Activated T-cell treated with anti-CD3 and anti-CD28 coated beads, Interleukin-2, amount 50 U/mL, for 72 hours (primary cell): ENCODE measurements around the gene CHST11. TPM values are rescaled to one million over a fixed set of nuclear protein-coding genes. Genes with fewer than 3 reads are reported as not detected.

ENCODE experiments used
- ATAC-seq, 2 donors: fragments of 150-1000 bp; cut with Tn5 transposase; replicated peaks in 1 of 2; 2 replicates each; pipeline ENCODE4 v1.10.0; 2021; ENCODE audit warnings: moderate library complexity in 2 of 2, mild to moderate bottlenecking in 1 of 2
- DNase-seq, 2 donors: peaks; one replicate each; pipeline ENCODE4 v3.0.0; 2021 to 2022; ENCODE audit warnings: mixed read lengths in 1 of 2
- H3K27ac Mint-ChIP-seq: one replicate; pipeline ENCODE4 v1.8.0; 2022; ENCODE audit warnings: mild to moderate bottlenecking, moderate library complexity, mixed read lengths
- H3K27me3 Mint-ChIP-seq: one replicate; pipeline ENCODE4 v1.8.0; 2022; ENCODE audit warnings: low read depth, mixed read lengths
- H3K36me3 Mint-ChIP-seq, 2 donors: one replicate each; pipeline ENCODE4 v1.8.0; 2022; ENCODE audit warnings: mixed read lengths in 2 of 2, mild to moderate bottlenecking in 1 of 2; ENCODE audit not compliant: insufficient read depth in 2 of 2
- H3K4me1 Mint-ChIP-seq: one replicate; pipeline ENCODE4 v1.8.0; 2022; ENCODE audit warnings: low read depth, mixed read lengths
- H3K4me3 Mint-ChIP-seq, 2 donors: one replicate each; pipeline ENCODE4 v1.8.0; 2022; ENCODE audit warnings: mild to moderate bottlenecking in 2 of 2, mixed read lengths in 2 of 2, moderate library complexity in 2 of 2
- H3K9me3 Mint-ChIP-seq, 2 donors: one replicate each; pipeline ENCODE4 v1.8.0; 2022; ENCODE audit warnings: mixed read lengths in 2 of 2
- total RNA-seq, 2 donors: library from RNA; stranded (reverse); gene quantifications; one replicate each; pipeline ENCODE4 v1.2.3, GENCODE V29; 2022

Gene CHST11
- total RNA-seq, 2 donors from 2014 or later = 47.2 to 57.7 TPM

GRCh38 chr12:104712477-104712876 lies 255.7 kb downstream of the CHST11 start:
- H3K27ac Mint-ChIP-seq = no peak overlapping the region
- no peaks in the 10 kb centered on the region for H3K9me3 Mint-ChIP-seq
- no peaks in the 10 kb centered on the region for H3K36me3 Mint-ChIP-seq
- ATAC-seq = no peak
- DNase-seq = no peak
- peaks cover 58% of the 10 kb centered on the region for H3K4me1 Mint-ChIP-seq
- H3K4me3 Mint-ChIP-seq = no peak overlapping the region
- H3K27me3 Mint-ChIP-seq = no peaks in the 10 kb centered on the region

GRCh38 chr12:104712968-104713367 lies 256.2 kb downstream of the CHST11 start:
- no peak for DNase-seq
- Mint-ChIP-seq H3K27ac (no peak overlapping the region), H3K4me3 (no peak overlapping the region)

DNA sequence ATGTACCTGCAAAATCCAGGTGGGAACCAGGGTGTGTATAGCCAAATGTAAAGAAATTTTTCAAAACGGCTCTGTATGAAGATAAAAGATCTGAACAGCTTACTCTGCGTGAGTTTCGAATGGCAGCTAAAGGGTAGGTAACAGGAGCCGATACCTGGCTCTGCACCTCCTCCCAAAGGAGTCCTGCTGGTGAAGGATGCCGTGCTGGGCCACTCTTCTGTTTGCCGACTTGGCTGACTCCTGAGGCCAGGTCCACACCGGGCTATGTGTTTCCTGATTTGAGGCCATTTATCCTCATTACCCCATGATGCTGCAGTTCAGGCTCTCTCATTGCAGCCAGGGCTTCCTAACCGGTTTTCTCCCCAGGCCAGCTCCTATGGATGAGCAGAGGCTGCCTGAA lies 256.7 kb downstream of the CHST11 start:
- Mint-ChIP-seq H3K27ac (no peak overlapping the region), H3K36me3 (no peaks in the 10 kb centered on the region), H3K4me1 (peaks cover 49% of the 10 kb centered on the region), H3K27me3 (no peaks in the 10 kb centered on the region), H3K9me3 (no peaks in the 10 kb centered on the region), H3K4me3 (no peak overlapping the region)
- ATAC-seq (no peak), DNase-seq (no peak)

More at GRCh38 chr12:104712968-104713367, 256.2 kb downstream of the CHST11 start:
- Mint-ChIP-seq H3K36me3 (no peaks in the 10 kb centered on the region), H3K27me3 (no peaks in the 10 kb centered on the region), H3K9me3 (no peaks in the 10 kb centered on the region), H3K4me1 (peaks cover 54% of the 10 kb centered on the region)
- no peak for ATAC-seq

DNA sequence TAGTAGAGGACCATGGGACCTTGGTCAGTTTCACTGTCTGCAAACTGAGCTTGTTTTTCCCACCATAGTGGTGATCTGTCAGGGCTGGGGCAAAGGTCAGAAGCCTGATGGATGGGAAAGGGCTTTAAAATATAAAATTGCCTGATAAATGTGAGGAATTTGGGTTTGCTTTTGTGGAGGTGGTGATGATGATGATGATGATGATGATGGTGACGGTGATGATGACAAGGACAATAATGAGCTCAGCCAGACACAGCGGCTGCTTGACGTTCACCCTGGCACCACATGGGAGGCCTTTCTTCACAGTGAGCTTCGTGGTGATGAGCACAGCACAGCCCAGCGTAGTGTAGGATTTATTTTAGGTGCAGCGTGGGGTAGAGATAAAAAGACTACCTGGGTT lies 257.6 kb downstream of the CHST11 start:
- Mint-ChIP-seq H3K9me3 (no peaks in the 10 kb centered on the region), H3K27me3 (no peaks in the 10 kb centered on the region), H3K27ac (no peak overlapping the region), H3K4me1 (peaks cover 43% of the 10 kb centered on the region), H3K36me3 (no peaks in the 10 kb centered on the region), H3K4me3 (no peak overlapping the region)
- DNase-seq = no peak
- no peak for ATAC-seq

DNA sequence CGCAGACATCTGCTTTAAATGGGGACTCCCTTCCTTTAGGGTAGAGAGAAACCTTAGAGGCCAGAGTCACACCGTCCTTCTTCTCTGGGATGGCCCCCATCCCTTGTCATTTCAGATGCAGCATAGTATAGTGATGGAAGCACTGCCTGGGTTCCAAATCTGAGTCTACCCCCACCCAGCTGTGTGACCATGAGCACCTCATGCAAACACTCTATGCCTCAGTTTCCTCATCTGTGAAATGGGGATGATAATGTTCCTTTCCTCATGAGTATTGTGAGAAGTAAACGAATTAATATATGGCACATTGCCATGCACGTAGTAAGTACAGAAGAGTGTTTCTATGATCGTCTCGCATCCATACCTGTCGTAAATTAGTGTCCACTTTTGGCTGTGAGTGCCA lies 259.4 kb downstream of the CHST11 start:
- peaks cover 45% of the 10 kb centered on the region for H3K4me1 Mint-ChIP-seq
- H3K27ac Mint-ChIP-seq = no peak overlapping the region
- DNase-seq (no peak), ATAC-seq (no peak)
- H3K36me3 Mint-ChIP-seq = peaks cover 0 to 2% of the 10 kb centered on the region in 2 donors
- H3K9me3 Mint-ChIP-seq = no peaks in the 10 kb centered on the region
- no peaks in the 10 kb centered on the region for H3K27me3 Mint-ChIP-seq
- H3K4me3 Mint-ChIP-seq = no peak overlapping the region

GRCh38 chr12:104718304-104718929 lies 261.7 kb downstream of the CHST11 start:
- no peak for ATAC-seq

GRCh38 chr12:104719700-104720338 lies 263.1 kb downstream of the CHST11 start:
- DNase-seq = no peak
- ATAC-seq = peak; percentile 17 to 18
- H3K4me3 Mint-ChIP-seq = peak overlapping the region; percentile 82 to 97
- H3K36me3 Mint-ChIP-seq = peaks cover 0 to 4% of the 10 kb centered on the region in 2 donors
- H3K27me3 Mint-ChIP-seq = no peaks in the 10 kb centered on the region
- peak overlapping the region; percentile 99 for H3K27ac Mint-ChIP-seq
- H3K9me3 Mint-ChIP-seq = no peaks in the 10 kb centered on the region
- peaks cover 54% of the 10 kb centered on the region for H3K4me1 Mint-ChIP-seq

More at GRCh38 chr12:104718304-104718929, 261.7 kb downstream of the CHST11 start:
- DNase-seq = no peak
- Mint-ChIP-seq H3K27me3 (no peaks in the 10 kb centered on the region), H3K9me3 (no peaks in the 10 kb centered on the region), H3K36me3 (peaks cover 0 to 4% of the 10 kb centered on the region in 2 donors), H3K27ac (no peak overlapping the region), H3K4me1 (peaks cover 63% of the 10 kb centered on the region), H3K4me3 (no peak overlapping the region)

DNA sequence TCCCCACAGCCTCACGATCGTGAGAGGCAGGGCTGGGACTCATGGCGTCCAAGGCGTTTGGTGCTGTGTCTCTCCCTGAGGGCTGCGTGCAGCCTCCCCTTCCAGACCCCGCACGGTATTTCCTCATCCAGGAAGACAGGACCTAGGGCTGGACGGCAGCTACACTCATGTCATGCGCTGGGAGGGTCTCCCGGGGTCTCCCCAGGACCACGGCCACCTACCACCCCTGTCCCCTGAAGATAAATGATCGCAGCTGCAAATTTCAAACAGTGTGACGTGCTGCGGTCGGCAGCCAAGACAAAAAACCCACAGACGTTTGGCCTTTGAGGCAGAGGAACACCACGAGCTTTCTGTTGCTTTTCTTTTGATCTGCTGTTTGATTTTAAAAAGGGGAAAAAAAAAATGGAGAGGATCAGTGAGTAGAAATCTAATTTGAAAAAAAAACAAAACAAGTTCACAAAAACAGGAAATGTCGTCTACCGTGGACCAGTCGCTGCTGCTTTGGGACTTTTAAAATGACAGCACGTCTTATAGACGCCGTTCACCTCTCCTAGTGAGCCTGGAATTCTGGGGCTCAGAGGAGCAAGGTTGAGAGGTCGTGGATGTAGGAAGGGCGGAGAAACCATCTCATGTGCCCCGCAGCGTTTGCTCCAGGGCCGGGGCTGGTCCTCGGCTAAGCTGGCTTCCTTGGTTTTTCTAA lies 263.7 kb downstream of the CHST11 start:
- ATAC-seq (peak; percentile 76 to 86), DNase-seq (peak; percentile 67 to 70)
- Mint-ChIP-seq H3K9me3 (no peaks in the 10 kb centered on the region), H3K27ac (peak overlapping the region; percentile 99), H3K4me1 (peaks cover 59% of the 10 kb centered on the region), H3K4me3 (peak overlapping the region; percentile 82 to 97), H3K36me3 (peaks cover 0 to 4% of the 10 kb centered on the region in 2 donors), H3K27me3 (no peaks in the 10 kb centered on the region)

GRCh38 chr12:104721039-104721405 lies 264.3 kb downstream of the CHST11 start:
- Mint-ChIP-seq H3K27ac (peak overlapping the region; percentile 99), H3K4me3 (peak overlapping the region; percentile 82 to 97), H3K27me3 (no peaks in the 10 kb centered on the region), H3K9me3 (no peaks in the 10 kb centered on the region), H3K36me3 (peaks cover 0 to 4% of the 10 kb centered on the region in 2 donors), H3K4me1 (peaks cover 59% of the 10 kb centered on the region)
- ATAC-seq (peak; percentile 26 to 27), DNase-seq (peak in 1 of 2 donors; percentile 15)

DNA sequence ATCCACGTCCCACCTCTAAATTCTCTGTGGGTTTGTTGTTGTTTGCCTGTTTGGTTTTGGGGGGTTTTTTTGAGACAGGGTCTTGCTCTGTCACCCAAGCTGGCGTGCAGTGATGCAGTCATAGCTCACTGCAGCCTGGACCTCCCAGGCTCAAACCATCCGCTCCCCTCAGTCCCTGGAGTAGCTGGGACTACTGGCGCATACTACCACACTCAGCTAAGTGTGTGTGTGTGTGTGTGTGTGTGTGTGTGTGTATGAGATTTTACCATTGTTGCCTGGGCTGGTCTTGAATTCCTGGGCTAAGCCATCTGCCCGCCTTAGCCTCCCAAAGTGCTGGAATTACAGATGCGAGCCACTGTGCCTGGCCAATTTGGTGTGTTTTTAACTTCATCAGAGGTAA lies 265.2 kb downstream of the CHST11 start:
- Mint-ChIP-seq H3K36me3 (peaks cover 0 to 4% of the 10 kb centered on the region in 2 donors), H3K4me1 (peaks cover 53% of the 10 kb centered on the region), H3K9me3 (no peaks in the 10 kb centered on the region), H3K27me3 (no peaks in the 10 kb centered on the region), H3K4me3 (peak overlapping the region in 1 of 2 donors; percentile 82), H3K27ac (peak overlapping the region; percentile 58)
- ATAC-seq = no peak
- DNase-seq = no peak

GRCh38 chr12:104722601-104723534 lies 266.1 kb downstream of the CHST11 start:
- DNase-seq (no peak), ATAC-seq (no peak)
- Mint-ChIP-seq H3K4me3 (no peak overlapping the region), H3K27ac (peak overlapping the region; percentile 58), H3K27me3 (no peaks in the 10 kb centered on the region), H3K36me3 (peaks cover 0 to 4% of the 10 kb centered on the region in 2 donors), H3K9me3 (no peaks in the 10 kb centered on the region), H3K4me1 (peaks cover 53% of the 10 kb centered on the region)

- DNase-seq (no peak), ATAC-seq (no peak)
Observed at GRCh38 chr12:104723895-104724294, 267.1 kb downstream of the CHST11 start.

More at GRCh38 chr12:104723895-104724294, 267.1 kb downstream of the CHST11 start:
- Mint-ChIP-seq H3K4me3 (no peak overlapping the region), H3K27me3 (no peaks in the 10 kb centered on the region), H3K9me3 (no peaks in the 10 kb centered on the region), H3K27ac (peak overlapping the region; percentile 78), H3K4me1 (peaks cover 53% of the 10 kb centered on the region), H3K36me3 (peaks cover 0 to 4% of the 10 kb centered on the region in 2 donors)
